Bone marrow (tissue), 2 donors: Measurements from ENCODE around the gene ESAM.

ENCODE experiments used
- DNase-seq, 2 donors: peaks; one replicate each; lab custom pipeline; 2025; lab: John Stamatoyannopoulos, UW

Gene ESAM

DNA sequence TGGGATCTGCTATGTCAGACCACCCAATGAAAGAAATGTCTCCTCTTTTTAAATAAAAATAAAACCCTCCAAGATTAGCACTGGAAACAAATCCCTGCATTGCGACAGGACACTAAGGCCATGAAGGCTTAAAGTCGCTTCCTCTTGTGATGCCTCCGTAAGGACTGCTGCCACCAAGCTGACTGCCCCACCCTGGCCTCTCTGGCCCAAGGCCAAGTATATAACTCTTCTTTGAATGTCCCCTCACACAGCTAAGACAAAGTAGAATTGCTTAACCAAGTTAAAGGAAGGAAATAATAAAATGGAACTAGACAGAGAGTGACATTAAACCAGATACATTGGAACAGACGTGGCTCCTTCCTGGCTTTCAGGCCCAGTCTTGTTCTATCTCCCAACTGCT lies 29.9 kb downstream of the ESAM start:
- peak in 1 of 2 donors; percentile 70 for DNase-seq

DNA sequence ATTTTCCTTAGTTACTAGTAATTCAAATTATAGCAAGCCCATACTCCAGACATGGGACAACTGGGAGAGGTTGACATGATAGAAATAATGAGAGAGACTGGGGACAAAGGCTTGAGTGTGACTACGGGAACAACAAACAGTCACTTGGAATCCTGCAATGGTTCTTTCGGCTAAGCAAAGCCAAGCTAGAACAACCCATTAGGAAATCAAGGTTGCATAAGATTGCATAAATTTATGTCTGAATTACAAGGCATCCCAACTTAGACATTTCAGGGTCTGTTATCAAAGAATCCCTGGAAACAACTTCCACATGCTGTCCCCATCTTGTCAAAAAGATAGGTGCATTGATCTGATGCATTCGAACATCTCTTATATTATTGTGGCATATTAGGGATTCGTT lies 32.5 kb downstream of the ESAM start:
- DNase-seq, result no peak

DNA sequence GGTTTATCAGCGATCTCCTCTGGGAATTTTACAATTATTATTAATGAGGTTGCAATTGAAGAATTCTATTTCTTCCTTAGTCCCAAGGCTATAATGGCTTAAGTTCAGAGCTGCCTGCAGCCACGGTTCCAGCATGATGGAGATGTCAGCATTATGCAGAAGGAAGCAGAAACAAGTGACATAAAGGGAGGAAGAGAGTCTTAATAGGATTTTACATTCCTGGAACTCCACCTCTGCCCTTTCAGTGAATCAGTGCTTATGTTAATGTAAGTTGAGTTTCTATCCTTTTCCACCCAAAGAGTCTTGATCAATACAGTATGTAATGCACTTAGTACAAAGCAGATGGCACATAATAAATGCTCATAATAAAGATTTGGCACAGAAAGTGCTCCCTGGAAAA lies 34.0 kb downstream of the ESAM start:
- no peak for DNase-seq

DNA sequence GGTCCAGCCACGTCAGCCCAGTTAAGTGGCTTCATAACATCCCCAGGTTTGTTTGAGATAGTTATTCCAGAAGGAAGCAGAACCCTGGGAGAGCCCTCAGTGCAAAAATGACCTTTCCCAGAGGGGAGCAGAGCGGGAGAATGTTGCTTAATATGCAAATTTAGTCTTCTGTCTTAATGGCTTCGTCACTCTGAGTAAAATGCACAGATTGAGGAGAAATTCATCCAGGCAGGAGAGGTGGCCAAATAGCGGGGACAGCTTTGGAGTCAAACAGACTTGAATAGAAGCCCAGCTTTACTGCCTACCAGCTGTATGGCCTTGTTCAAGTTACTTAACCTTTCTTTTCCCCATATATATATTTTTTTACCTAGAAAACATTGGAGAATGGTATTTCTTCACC lies 34.6 kb downstream of the ESAM start:
- DNase-seq, result no peak

DNA sequence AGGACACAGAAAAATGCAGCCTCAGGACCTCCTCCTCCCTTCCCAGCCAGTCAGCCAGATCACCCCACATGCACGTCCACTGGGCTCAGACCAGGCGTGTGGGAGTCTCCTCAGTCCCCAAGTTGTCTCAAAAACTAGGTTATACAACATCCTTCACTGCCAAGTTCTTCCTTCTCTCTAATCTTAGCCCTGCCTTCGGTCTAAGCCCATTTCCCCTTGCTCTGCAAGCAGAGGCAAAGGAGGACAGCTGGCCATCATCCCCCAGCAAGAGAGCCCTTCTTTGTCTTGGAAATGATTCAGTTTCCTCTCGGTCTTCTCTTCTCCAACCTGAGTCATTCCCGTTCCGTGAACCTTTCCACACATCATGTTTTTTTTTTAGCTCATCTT lies 36.4 kb downstream of the ESAM start:
- DNase-seq, result peak in 1 of 2 donors; percentile 81

DNA sequence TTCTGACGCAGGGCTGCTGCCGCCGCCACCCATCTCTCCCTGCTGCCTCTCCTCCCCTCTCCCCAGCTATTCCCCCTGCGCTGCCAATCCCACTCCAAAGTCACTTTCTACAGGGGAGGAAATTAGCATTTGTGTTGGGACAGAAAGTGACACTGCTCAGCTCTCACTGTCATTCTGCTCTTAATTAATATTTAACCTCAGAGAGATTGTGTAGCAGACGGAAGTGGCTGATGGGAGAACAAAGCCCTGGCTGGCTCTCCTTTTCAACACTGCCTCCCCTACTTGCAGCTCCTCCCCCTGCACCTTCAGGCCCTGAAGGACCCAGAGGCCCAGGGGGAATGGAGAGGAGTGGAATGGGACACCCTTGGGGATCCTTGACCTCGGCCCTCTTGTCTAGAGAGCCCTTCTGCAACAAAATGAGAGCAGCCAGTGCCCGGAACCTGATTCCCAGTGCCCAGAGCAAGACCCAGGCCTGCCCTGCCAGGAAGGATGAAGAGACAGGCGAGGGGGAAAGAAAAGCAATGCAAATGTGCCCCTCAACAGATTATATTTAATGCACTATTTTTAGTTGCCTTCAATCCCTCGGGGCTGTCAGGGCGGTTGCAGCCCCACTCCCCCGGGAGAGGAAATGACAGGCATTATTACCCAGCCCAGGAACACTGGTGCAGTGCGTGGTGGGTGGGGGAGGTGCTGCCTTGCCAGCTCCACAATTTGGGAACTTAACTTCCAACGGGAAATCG lies 36.9 kb downstream of the ESAM start:
- peak in 1 of 2 donors; percentile 21 for DNase-seq

DNA sequence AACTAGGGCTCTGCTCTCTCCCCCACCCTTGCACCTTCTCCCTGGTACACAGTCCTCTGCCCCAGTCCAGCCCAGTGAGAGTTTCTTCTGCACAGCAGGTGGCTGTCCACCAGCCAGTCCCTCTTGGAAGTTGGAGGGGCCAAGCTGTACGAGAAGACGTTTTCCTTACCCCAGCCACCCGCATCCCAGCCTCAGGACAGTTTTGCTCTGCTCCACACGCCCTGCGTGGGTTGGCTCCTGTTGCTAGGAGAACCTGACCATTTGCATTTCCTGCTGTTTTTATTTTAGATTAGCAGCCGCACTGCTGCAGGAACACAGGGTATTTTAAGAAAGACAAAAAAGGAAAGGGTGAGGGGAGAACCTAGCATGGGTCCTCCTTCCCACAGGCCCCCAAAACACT lies 39.9 kb downstream of the ESAM start:
- DNase-seq, result no peak

DNA sequence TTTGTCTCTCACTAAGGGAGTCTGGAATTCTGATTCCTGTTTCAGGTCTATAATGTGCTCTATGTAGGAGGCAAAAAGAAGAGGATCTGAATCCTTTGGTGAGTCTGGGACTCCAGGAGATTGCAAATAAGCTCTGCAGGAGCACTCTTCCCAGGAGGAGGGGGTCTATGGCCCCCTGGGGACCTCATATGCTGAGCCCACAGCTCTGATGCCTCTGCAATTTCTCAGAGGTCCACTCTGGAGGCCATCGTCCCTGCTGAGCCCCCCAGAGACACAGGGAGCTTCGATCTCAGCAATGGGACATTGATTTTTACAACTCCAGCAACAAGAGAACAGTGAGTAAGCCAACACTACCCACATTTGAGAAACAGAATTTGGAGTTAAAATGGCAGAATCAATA lies 42.6 kb downstream of the ESAM start:
- no peak for DNase-seq

DNA sequence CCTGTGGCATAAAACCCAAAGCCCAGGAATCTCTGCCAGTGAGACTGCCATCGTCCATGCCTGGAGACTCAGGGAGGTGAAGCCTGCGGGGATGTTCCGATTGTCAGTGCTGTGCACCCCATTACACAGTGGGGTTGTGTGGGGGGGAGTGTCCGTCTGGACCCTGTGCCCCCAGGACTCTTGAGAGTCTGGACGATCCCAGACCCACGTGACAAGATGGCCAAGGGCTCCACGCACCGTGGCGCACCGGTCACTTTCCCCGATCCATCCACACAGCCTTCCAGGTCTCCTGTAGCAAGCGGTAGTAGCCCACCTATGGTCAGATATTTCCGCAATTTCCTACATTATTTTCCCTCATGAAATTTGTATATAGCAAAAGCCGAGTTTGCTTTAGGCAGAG lies 43.3 kb downstream of the ESAM start:
- DNase-seq, result no peak

DNA sequence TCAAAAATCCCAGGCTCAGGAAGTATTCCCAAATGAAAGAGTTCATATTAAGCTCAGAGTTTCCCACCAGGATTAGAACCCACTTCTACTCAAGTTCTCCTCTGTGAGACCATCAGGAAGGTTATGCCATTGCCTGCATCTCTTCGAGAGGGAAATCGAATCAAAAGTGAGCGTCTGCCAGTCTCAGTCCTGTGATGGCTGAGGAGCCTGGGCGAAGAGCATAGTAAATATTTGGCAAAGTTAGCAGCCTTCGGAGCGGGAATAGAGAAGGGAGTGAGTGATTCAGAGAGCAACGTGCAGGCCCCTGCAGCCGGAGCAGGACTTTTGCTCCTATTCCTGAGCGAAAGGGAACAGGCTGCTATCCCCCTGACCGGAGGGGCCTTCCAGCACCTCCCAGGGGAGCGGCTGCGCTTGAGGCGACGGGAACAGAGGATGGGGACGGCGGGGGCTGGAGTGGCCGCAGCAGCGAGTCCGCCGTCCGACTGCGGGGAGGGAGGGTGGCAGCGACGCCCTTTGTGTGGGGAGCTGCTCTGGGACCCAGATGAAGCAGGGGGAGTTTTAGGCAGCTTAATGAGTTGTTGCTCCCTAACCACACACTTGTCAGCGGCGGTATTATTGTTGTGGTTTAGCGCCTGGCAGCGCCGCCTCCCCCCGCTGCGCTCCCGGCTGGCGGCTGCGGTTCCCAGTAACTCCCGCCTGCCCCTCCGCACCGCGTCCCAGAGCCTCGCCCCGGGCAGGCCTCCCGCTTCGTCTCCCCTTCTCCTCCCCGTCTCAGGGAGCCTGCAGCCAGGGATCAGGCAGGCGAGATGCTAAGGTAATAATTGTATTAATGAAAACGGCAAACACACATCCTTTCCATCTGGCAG lies 44.1 kb downstream of the ESAM start:
- peak in 1 of 2 donors; percentile 4 for DNase-seq

DNA sequence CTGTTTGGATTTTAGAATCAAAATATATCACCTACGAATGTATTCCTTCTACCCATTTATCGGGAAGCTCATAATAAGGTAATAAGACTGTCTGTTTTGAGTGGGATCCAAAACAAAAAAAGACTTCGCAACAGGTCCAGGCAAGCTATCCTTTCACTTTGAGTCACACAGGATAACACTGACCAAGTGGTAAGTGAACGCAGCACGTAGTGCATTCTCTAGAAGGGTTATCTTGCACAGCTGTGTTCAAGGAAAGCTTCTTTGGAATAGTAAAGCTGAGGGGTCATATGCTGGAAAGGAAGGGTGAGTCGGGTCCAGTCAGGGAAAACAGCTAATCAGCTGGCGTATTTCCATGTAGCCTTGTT lies 44.7 kb downstream of the ESAM start:
- DNase-seq, result no peak

DNA sequence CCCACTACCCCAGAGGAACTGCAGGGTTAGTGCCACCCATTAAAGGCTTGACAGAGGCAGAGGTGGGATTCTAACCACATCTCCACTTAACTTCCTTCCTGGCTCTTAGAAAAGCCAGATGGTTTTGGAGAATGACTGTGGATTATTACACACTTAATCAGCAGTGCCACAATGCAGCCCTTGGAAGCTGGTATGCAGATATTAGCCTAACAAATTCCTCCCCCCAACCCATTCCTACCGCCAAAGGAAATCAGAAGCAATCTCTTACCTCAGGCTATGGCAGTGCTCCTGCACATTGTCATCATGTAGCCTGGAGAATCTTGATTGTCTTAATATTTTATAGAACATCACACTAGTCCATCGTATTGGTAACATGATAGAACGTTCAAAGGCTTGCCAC lies 45.5 kb downstream of the ESAM start:
- no peak for DNase-seq

DNA sequence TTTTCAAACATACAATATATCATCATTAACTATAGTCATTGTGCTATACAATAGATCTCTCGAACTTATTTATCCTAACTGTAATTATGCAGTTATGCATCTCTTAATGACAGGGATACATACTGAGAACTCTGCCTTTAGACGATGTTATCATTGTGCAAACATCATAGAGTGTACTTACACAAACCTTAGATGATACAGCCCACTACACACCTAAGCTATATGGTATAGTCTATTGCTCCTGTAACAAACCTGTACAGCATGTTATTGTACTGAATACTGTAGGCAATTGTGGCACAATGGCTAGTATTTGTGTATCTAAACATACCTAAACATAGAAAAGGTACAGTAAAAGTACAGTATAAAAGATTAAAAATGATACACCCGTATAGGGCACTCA lies 49.7 kb downstream of the ESAM start:
- DNase-seq, result no peak

DNA sequence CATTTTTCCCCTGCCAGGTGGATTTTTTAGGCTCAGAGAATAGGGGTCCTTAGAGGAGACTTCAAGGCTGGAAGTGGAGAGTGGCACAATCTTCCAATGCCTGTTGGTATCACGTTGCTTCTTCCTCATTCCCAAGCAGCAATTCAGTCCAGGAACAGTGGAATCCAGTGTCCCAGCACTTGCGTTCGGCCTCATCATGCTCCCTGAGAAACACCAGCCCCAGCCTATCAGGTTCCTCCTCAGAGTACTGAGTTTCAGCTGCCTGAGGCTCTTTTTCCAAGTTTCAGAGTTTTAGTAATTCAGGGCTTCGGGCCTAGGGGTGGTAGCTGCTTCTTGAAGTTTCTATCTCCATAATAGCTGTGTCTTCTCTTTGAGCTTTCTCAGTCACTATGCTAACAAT lies 54.3 kb downstream of the ESAM start:
- no peak for DNase-seq
